ENCODE results near the gene POFUT1.
A peak's percentile ranks its signal among the peaks of the same experiment; 100 is the strongest.
"Not testable (repeated sequence)": the region's sequence is repeated elsewhere in the genome, so short reads cannot be mapped to it uniquely, and the experiment has no call there.

POFUT1 gene

GRCh38 chr20:32207626-32208498 lies at the start of gene POFUT1, which contains the start of gene PLAGL2:
POFUT1 (plus strand) TSS chr20:32207880; CDS start chr20:32207942, 62 bp downstream.
PLAGL2 (minus strand) TSS chr20:32207743; CDS start chr20:32202178, 5,565 bp downstream.
- peak; percentile 85 to 87 for DNase-seq

GRCh38 chr20:32158351-32158750 lies 49.3 kb upstream of the POFUT1 start:
- DNase-seq = no peak

- no peak for DNase-seq
Observed at GRCh38 chr20:32158943-32159660, 48.6 kb upstream of the POFUT1 start.

GRCh38 chr20:32159766-32160221 lies 47.9 kb upstream of the POFUT1 start:
- DNase-seq = no peak

- DNase-seq = no peak
Observed at GRCh38 chr20:32160341-32160740, 47.3 kb upstream of the POFUT1 start.

GRCh38 chr20:32162351-32162750 lies 45.3 kb upstream of the POFUT1 start:
- DNase-seq = no peak

GRCh38 chr20:32163951-32164350 lies 43.7 kb upstream of the POFUT1 start:
- DNase-seq = no peak

GRCh38 chr20:32164984-32165735 lies 42.5 kb upstream of the POFUT1 start:
- no peak for DNase-seq

GRCh38 chr20:32165836-32166545 lies 41.7 kb upstream of the POFUT1 start:
- DNase-seq = no peak

- DNase-seq = no peak
Observed at GRCh38 chr20:32167552-32167951, 40.1 kb upstream of the POFUT1 start.

GRCh38 chr20:32168184-32168910 lies 39.3 kb upstream of the POFUT1 start:
- DNase-seq = no peak

- not testable (repeated sequence) for DNase-seq
Observed at GRCh38 chr20:32177696-32178095, 30.0 kb upstream of the POFUT1 start.

GRCh38 chr20:32179515-32179914 lies 28.2 kb upstream of the POFUT1 start:
- DNase-seq = no peak

- DNase-seq = no peak
Observed at GRCh38 chr20:32179934-32180333, 27.7 kb upstream of the POFUT1 start.

GRCh38 chr20:32181606-32182005 lies 26.1 kb upstream of the POFUT1 start:
- no peak for DNase-seq

GRCh38 chr20:32183947-32184635 lies 23.6 kb upstream of the POFUT1 start:
- no peak for DNase-seq

GRCh38 chr20:32184961-32185603 lies 22.6 kb upstream of the POFUT1 start:
- DNase-seq = no peak

GRCh38 chr20:32186506-32186905 lies 21.2 kb upstream of the POFUT1 start:
- DNase-seq = no peak

GRCh38 chr20:32188376-32189122 lies 19.1 kb upstream of the POFUT1 start:
- DNase-seq = no peak

GRCh38 chr20:32189123-32189410 lies 18.6 kb upstream of the POFUT1 start:
- DNase-seq = no peak
